Coronary artery (tissue), 2 donors: Measurements from ENCODE around the gene ZNF592.

Experiments used
- DNase-seq: peaks from one replicate; pipeline ENCODE4 v3.0.0-alpha.2; 2017; ENCODE audit warnings: low spot score
- H3K27ac ChIP-seq, 2 donors: fragments of 200-600 bp; sonication (generic); one replicate each; pipeline ENCODE4 v1.5.1; 2016 to 2019
- H3K4me3 ChIP-seq: fragments of 200-600 bp; sonication (generic); 2 replicates; pipeline ENCODE4 v1.5.1; 2016; ENCODE audit warnings: mild to moderate bottlenecking, moderate library complexity
- TF ChIP-seq, protein P1 (sequence below): fragments of 200-600 bp; sonication (generic); IDR thresholded peaks from one replicate; pipeline ENCODE4 v1.5.1; 2019; ENCODE audit warnings: antibody characterized with exemption

ZNF592 gene

DNA sequence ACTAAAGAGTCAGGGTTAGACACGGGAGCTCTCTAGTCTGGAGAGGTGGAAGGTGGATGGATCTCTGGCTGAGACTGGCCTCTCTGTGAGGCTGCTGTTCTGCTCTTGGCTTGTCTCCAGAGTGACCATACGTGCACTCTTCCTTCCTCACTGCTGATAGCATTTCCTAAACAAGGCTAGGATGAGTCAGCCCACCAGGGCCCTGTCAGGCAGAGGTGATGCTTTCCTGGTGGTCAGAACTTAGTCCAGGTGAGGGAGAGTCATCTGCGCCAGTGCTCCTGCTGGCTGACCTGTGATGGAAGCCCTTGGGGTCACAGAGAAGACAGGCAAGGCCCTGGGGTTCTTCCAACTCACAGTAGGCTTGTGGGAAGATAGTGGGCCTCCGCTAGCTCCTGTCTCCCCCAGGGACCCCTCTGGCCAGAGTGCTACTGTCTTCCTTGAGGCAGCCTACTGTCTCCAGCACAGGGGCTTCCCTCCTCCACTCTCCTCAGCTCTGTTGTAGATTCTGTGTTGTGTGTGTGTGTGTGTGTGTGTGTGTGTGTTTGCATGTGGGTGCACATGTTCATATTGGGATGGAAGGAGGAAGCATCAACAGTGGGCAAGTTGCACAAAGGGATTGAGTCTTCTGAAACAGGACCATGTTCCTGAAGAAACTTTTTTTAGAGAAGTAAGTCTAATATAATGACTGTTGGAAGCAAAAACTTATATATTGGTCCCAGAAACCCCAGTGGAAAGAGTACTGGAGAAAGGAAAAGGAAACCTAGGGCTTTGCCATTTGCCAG is 85.2 kb downstream of the ZNF592 start:
- no peak for DNase-seq
- peak overlapping the region in 1 of 2 donors; percentile 34 for H3K27ac ChIP-seq
- TF ChIP-seq, protein P1, sequence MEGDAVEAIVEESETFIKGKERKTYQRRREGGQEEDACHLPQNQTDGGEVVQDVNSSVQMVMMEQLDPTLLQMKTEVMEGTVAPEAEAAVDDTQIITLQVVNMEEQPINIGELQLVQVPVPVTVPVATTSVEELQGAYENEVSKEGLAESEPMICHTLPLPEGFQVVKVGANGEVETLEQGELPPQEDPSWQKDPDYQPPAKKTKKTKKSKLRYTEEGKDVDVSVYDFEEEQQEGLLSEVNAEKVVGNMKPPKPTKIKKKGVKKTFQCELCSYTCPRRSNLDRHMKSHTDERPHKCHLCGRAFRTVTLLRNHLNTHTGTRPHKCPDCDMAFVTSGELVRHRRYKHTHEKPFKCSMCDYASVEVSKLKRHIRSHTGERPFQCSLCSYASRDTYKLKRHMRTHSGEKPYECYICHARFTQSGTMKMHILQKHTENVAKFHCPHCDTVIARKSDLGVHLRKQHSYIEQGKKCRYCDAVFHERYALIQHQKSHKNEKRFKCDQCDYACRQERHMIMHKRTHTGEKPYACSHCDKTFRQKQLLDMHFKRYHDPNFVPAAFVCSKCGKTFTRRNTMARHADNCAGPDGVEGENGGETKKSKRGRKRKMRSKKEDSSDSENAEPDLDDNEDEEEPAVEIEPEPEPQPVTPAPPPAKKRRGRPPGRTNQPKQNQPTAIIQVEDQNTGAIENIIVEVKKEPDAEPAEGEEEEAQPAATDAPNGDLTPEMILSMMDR = no peak
- no peak overlapping the region for H3K4me3 ChIP-seq

DNA sequence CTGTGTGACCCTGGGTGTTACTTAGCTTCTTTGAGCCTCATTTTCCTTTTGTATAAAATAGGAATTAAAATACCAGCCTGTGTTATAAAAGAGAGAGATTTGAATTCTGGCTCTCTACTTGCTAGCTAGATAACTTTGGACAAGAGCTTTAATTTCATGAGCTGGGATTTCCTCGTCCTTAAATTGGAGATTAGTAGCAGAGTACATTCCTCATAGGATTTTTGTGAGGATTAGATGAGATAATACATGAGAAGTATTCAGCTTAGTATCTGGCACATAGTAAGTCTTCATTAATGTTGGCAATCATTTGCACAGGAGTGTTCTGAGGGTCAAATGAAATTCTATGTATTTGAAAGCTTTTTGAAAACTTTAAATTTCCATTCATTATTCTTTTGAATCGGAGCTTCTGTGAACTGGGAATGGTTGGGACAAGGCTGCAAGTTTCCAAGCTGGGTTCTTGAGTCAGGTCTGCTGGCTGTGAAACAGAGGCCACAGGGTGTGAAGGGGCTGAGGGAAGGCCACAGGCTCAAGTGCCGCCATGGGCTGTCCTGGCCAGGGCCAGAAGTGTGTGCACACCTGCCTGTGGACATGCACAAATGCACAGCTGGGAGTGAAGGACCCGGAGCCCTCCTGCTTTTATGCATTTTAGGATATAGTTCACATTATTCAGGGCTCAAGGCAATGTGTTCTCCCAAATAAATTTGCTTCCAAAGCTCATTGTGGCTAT is 86.0 kb downstream of the ZNF592 start:
- no peak overlapping the region for H3K4me3 ChIP-seq
- no peak overlapping the region for H3K27ac ChIP-seq

DNA sequence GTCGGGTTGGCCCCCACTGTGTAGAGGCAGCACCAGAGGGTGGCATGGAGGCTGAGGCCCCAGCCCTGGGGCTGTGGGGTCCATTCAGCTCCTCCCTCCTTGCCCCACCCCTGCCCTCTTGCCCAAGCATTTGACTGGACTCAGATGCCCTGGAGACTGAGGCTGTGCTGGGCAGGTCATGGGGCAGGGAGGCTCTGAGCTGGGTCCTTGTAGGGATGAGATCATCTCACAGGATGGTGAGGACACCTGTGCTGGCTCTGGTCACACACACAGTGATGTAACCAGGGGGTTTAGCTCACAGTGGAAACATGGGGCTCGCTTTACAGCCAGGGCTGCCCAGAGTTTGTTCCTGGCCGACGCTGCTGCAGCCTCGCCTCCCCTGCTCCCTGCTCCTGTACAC is 86.6 kb downstream of the ZNF592 start:
- Histone ChIP-seq H3K27ac (peak overlapping the region in 1 of 2 donors; percentile 17), H3K4me3 (no peak overlapping the region)
- DNase-seq = no peak
- TF ChIP-seq, protein P1 = no peak

More for the DNA sequence above, 86.0 kb downstream of the ZNF592 start:
- TF ChIP-seq, protein P1 = no peak
- no peak for DNase-seq

DNA sequence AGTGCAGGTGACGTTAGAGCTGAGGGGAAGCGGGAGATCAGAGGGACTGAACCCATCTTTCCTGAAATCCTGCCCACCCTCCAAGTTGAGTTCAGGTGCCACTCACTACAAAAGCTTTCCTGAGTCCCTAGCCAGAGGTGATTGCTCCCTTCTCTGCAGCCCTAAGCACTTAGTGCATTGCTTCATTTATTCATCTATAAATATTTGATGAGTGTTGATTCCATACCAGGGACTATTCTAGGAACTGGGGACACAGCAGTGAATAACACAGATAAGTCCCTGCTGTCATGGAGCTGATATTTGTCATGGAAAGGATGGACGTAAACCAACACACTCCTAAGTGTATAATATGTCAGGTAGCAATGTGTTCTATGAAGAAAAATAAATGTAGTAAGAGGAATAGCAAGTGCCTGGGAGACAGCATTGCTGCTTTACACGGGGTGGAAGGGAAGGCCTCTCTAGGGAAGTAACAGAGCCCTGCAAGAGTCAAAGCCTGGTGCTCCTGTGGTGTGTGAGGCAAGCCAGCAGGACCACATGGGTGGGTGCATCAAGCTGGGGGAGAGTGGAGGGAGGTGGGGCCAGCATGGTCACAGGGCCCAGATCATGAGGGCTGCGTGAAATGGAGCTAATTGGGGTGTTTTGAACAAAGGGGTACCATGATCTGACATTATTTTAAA is 87.4 kb downstream of the ZNF592 start:
- no peak for DNase-seq
- H3K4me3 ChIP-seq = no peak overlapping the region

DNA sequence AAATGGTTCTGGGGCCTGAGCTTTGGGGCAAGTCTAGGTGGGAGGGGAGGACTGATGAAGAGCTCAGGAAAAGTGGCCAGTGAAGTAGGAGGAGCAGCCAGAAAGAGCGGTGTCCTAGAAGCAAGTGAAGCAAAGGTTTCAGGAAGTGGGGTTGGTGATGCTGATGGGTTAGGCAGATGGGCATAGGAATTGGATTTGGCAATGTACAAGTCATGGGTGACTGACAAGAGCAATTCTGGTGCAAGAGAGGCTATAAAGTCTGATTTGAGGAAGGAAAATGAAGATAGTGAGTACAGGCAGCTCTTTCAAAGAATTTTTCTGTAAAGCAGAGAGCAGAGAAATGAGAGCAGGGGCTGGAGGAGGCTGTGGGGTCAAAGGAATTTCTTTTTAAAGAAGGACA is 88.5 kb downstream of the ZNF592 start:
- TF ChIP-seq, protein P1 = no peak
- Histone ChIP-seq H3K27ac (no peak overlapping the region), H3K4me3 (no peak overlapping the region)
- DNase-seq = no peak

More for the DNA sequence above, 87.4 kb downstream of the ZNF592 start:
- TF ChIP-seq, protein P1 = no peak
- H3K27ac ChIP-seq = peak overlapping the region in 1 of 2 donors; percentile 17

DNA sequence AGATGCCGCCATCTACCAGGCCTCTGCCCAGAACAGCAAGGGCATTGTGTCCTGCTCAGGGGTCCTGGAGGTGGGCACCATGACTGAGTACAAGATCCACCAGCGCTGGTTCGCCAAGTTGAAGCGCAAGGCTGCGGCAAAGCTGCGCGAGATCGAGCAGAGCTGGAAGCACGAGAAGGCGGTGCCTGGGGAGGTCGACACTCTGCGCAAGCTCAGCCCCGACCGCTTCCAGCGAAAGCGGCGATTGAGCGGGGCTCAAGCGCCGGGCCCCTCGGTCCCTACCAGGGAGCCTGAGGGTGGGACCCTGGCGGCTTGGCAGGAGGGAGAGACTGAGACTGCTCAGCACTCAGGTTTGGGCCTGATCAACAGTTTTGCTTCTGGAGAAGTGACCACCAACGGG is 91.3 kb downstream of the ZNF592 start:
- H3K4me3 ChIP-seq = no peak overlapping the region
- peak overlapping the region; percentile 83 to 84 for H3K27ac ChIP-seq

More for the DNA sequence above, 91.3 kb downstream of the ZNF592 start:
- DNase-seq = no peak
- TF ChIP-seq, protein P1 = no peak
